ENCODE results near the gene PRR9. TPM values are rescaled to one million over a fixed set of nuclear protein-coding genes. Genes with fewer than 3 reads are reported as not detected.
A peak's percentile ranks its signal among the peaks of the same experiment; 100 is the strongest.
"Not testable (repeated sequence)": the region's sequence is repeated elsewhere in the genome, so short reads cannot be mapped to it uniquely, and the experiment has no call there.

PRR9 gene
- total and polyA plus RNA-seq, 10 donors = not detected

DNA sequence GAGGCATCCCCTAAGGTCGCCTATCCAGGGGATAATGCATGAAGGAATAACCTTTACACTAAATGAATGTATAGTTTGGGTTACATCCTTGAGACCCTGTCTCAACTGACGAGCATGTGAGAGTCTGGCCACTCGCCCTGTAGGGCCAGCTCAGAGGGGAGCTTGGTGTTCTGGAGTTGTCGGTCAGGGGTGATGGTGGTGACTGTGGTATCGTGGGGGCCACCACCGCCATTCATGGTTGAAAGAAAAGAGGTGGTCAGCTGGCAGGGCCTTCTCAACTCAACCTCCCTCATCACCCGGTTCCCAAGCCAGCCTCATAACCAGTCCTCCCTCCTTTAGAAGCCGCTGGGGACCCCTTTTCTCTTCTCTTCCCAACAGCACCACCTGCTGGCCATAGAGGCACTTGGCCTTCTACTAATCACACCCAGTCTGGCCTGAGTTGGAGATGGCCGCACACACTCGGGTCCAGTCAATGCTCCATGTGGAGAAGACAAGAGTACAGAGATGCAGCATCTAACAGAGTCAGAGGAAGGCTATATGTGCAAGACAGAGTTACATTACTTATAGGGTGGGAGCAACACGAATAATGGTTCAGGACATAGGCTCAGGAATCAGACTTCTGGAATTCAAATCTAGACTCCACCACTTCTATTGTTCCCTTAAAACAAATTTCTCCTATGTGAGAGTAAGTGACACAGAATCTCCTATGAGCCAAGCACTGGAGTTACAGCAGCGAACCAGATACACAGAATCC, 11.9 kb downstream of the PRR9 start:
- H3K27ac ChIP-seq = not testable (repeated sequence)

DNA sequence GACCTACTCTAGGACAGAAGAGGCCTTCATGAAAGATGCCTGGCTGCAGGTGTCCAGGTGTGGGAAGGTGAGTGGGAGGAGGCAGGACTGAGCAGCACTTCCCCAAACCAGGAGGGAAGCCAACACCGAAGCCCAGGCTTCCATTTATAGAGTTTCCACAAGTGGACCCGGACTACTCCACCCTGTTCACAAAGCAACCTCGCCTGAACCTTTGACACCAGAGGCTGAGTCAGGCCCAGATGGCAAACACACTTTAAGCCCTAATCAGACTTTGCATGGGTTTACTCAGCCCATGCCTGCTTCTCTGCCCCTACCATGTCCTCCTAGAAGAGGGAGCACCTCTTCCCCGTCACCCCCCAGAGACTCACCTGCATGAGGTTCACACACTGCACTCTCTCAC, 14.0 kb downstream of the PRR9 start:
- intact Hi-C loops (cut with DNase I; ENCODE audit: low total_unique reads) = no loop called here

More for the DNA sequence above, 11.9 kb downstream of the PRR9 start:
- Histone ChIP-seq H3K4me1 (peaks cover 0 to 28% (median 0%) of the 10 kb centered on the region in 6 donors), H3K27me3 (replicated peaks in 1 of 7) (peaks cover 0 to 22% (median 4%) of the 10 kb centered on the region in 7 donors)
- 56 to 64% (median 58%) methylated on average over 12 of the region's 12 CpGs for WGBS, 5 donors
- TF ChIP-seq, protein P1, sequence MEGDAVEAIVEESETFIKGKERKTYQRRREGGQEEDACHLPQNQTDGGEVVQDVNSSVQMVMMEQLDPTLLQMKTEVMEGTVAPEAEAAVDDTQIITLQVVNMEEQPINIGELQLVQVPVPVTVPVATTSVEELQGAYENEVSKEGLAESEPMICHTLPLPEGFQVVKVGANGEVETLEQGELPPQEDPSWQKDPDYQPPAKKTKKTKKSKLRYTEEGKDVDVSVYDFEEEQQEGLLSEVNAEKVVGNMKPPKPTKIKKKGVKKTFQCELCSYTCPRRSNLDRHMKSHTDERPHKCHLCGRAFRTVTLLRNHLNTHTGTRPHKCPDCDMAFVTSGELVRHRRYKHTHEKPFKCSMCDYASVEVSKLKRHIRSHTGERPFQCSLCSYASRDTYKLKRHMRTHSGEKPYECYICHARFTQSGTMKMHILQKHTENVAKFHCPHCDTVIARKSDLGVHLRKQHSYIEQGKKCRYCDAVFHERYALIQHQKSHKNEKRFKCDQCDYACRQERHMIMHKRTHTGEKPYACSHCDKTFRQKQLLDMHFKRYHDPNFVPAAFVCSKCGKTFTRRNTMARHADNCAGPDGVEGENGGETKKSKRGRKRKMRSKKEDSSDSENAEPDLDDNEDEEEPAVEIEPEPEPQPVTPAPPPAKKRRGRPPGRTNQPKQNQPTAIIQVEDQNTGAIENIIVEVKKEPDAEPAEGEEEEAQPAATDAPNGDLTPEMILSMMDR (IDR thresholded peaks at IDR 0.05 in 8 of 11, conservative IDR thresholded peaks at IDR 0.05 in 3 of 11) = peak in 6 of 11 experiments; percentile 12 to 68 (median 52)
- intact Hi-C loops (cut with DNase I; ENCODE audit: low total_unique reads) = loop anchor here (5.0 kb wide), 1 partner anchor 352 kb away; the partner anchor contains the start of gene SMCP
- not testable (repeated sequence) for DNase-seq, H3K9me3 ChIP-seq, H3K36me3 ChIP-seq, H3K4me3 ChIP-seq

GRCh38 chr1:153231785-153232184, 14.4 kb downstream of the PRR9 start:
- TF ChIP-seq, protein P1 (IDR thresholded peaks at IDR 0.05 in 8 of 11, conservative IDR thresholded peaks at IDR 0.05 in 3 of 11) = no peak
- TF ChIP-seq POLR2AphosphoS5 (IDR thresholded peaks at IDR 0.05) (no peak), POLR2A (IDR thresholded peaks at IDR 0.05) (no peak)
- WGBS, 5 donors = 7 to 40% (median 18%) methylated on average over 1 to 2 of the region's 2 CpGs
- Histone ChIP-seq H3K4me1 (peaks cover 0 to 28% (median 0%) of the 10 kb centered on the region in 6 donors), H3K36me3 (no peaks in the 10 kb centered on the region), H3K27ac (peak overlapping the region in 5 of 8 donors; percentile 11 to 81 (median 66)), H3K4me3 (no peak overlapping the region), H3K9me3 (no peaks in the 10 kb centered on the region), H3K27me3 (replicated peaks in 1 of 7) (peaks cover 0 to 15% (median 0%) of the 10 kb centered on the region in 7 donors)
- no peak for DNase-seq
- intact Hi-C loops (cut with DNase I; ENCODE audit: low total_unique reads) = no loop called here

More for the DNA sequence above, 14.0 kb downstream of the PRR9 start:
- peaks cover 0 to 28% (median 0%) of the 10 kb centered on the region in 6 donors for H3K4me1 ChIP-seq
- peak overlapping the region in 3 of 8 donors; percentile 66 to 81 (median 78) for H3K27ac ChIP-seq
- peaks cover 0 to 15% (median 0%) of the 10 kb centered on the region in 7 donors for H3K27me3 ChIP-seq (replicated peaks in 1 of 7)
- H3K9me3 ChIP-seq = no peaks in the 10 kb centered on the region
- no peak overlapping the region for H3K4me3 ChIP-seq
- DNase-seq = no peak
- TF ChIP-seq POLR2AphosphoS5 (IDR thresholded peaks at IDR 0.05) (no peak), POLR2A (IDR thresholded peaks at IDR 0.05) (no peak)
- TF ChIP-seq, protein P1 (IDR thresholded peaks at IDR 0.05 in 8 of 11, conservative IDR thresholded peaks at IDR 0.05 in 3 of 11) = no peak
- WGBS, 5 donors = 72 to 94% (median 73%) methylated on average over 4 of the region's 4 CpGs
- H3K36me3 ChIP-seq = no peaks in the 10 kb centered on the region

- TF ChIP-seq, protein P1 (IDR thresholded peaks at IDR 0.05 in 8 of 11, conservative IDR thresholded peaks at IDR 0.05 in 3 of 11) = peak in 1 of 11 experiments; percentile 25
- TF ChIP-seq POLR2AphosphoS5 (IDR thresholded peaks at IDR 0.05) (peak in 1 of 3 donors; percentile 71), POLR2A (IDR thresholded peaks at IDR 0.05) (no peak)
- Histone ChIP-seq H3K36me3 (no peaks in the 10 kb centered on the region), H3K9me3 (no peaks in the 10 kb centered on the region), H3K4me3 (no peak overlapping the region), H3K27me3 (replicated peaks in 1 of 7) (peaks cover 0 to 15% (median 0%) of the 10 kb centered on the region in 7 donors), H3K27ac (peak overlapping the region in 5 of 8 donors; percentile 36 to 81 (median 66)), H3K4me1 (peaks cover 0 to 28% (median 0%) of the 10 kb centered on the region in 6 donors)
- no peak for DNase-seq
- WGBS, 5 donors = 37 to 67% (median 45%) methylated on average over 3 of the region's 3 CpGs
- intact Hi-C loops (cut with DNase I; ENCODE audit: low total_unique reads) = no loop called here
Measured at GRCh38 chr1:153232553-153232952, 15.2 kb downstream of the PRR9 start.
